ENCODE data around the gene MXRA7. TPM values are rescaled to one million over a fixed set of nuclear protein-coding genes. Genes with fewer than 3 reads are reported as not detected.

The MXRA7 gene
- total RNA-seq, 1 donor from 2014 or later: 187 TPM

- H3K36me3 Mint-ChIP-seq (ENCODE audit: unreplicated experiment): peaks cover 3% of the 10 kb centered on the region
- peaks cover 20% of the 10 kb centered on the region for H3K4me1 Mint-ChIP-seq (ENCODE audit: unreplicated experiment)
- DNase-seq (ENCODE audit: extremely low spot score, unreplicated experiment): no peak
- TF ChIP-seq CTCF (IDR thresholded peaks at IDR 0.05): no peak
- H3K9me3 Mint-ChIP-seq (ENCODE audit: unreplicated experiment): peaks cover 3% of the 10 kb centered on the region
- H3K4me3 Mint-ChIP-seq (ENCODE audit: unreplicated experiment): no peak overlapping the region
- H3K27me3 Mint-ChIP-seq (ENCODE audit: unreplicated experiment): peaks cover 7% of the 10 kb centered on the region
- no peak overlapping the region for H3K27ac Mint-ChIP-seq (ENCODE audit: unreplicated experiment)
Observed at GRCh38 chr17:76667786-76668453, 42.8 kb downstream of the MXRA7 start.

- no peak for DNase-seq (ENCODE audit: extremely low spot score, unreplicated experiment)
- no peak for TF ChIP-seq CTCF (IDR thresholded peaks at IDR 0.05)
- Mint-ChIP-seq H3K27me3 (ENCODE audit: unreplicated experiment) (peaks cover 7% of the 10 kb centered on the region), H3K4me1 (ENCODE audit: unreplicated experiment) (peaks cover 17% of the 10 kb centered on the region), H3K4me3 (ENCODE audit: unreplicated experiment) (no peak overlapping the region), H3K9me3 (ENCODE audit: unreplicated experiment) (peaks cover under 1% of the 10 kb centered on the region), H3K36me3 (ENCODE audit: unreplicated experiment) (peaks cover under 1% of the 10 kb centered on the region), H3K27ac (ENCODE audit: unreplicated experiment) (no peak overlapping the region)
Observed at GRCh38 chr17:76667491-76667755, 43.3 kb downstream of the MXRA7 start.

- no peak overlapping the region for H3K27ac Mint-ChIP-seq (ENCODE audit: unreplicated experiment)
- no peak for DNase-seq (ENCODE audit: extremely low spot score, unreplicated experiment)
- no peak for TF ChIP-seq CTCF (IDR thresholded peaks at IDR 0.05)
- no peak overlapping the region for H3K4me3 Mint-ChIP-seq (ENCODE audit: unreplicated experiment)
- peaks cover 22% of the 10 kb centered on the region for H3K27me3 Mint-ChIP-seq (ENCODE audit: unreplicated experiment)
- H3K36me3 Mint-ChIP-seq (ENCODE audit: unreplicated experiment): no peaks in the 10 kb centered on the region
- peaks cover 3% of the 10 kb centered on the region for H3K4me1 Mint-ChIP-seq (ENCODE audit: unreplicated experiment)
- no peaks in the 10 kb centered on the region for H3K9me3 Mint-ChIP-seq (ENCODE audit: unreplicated experiment)
Observed at GRCh38 chr17:76660656-76661042, 50.1 kb downstream of the MXRA7 start.

- DNase-seq (ENCODE audit: extremely low spot score, unreplicated experiment): no peak
- peaks cover 22% of the 10 kb centered on the region for H3K27me3 Mint-ChIP-seq (ENCODE audit: unreplicated experiment)
- TF ChIP-seq CTCF (IDR thresholded peaks at IDR 0.05): no peak
- H3K36me3 Mint-ChIP-seq (ENCODE audit: unreplicated experiment): no peaks in the 10 kb centered on the region
- no peak overlapping the region for H3K4me3 Mint-ChIP-seq (ENCODE audit: unreplicated experiment)
- no peaks in the 10 kb centered on the region for H3K9me3 Mint-ChIP-seq (ENCODE audit: unreplicated experiment)
- H3K27ac Mint-ChIP-seq (ENCODE audit: unreplicated experiment): no peak overlapping the region
- H3K4me1 Mint-ChIP-seq (ENCODE audit: unreplicated experiment): peaks cover 3% of the 10 kb centered on the region
Observed at GRCh38 chr17:76659928-76660655, 50.7 kb downstream of the MXRA7 start.

GRCh38 chr17:76658242-76658662 lies 52.5 kb downstream of the MXRA7 start:
- Mint-ChIP-seq H3K36me3 (ENCODE audit: unreplicated experiment) (no peaks in the 10 kb centered on the region), H3K27me3 (ENCODE audit: unreplicated experiment) (peaks cover 15% of the 10 kb centered on the region), H3K27ac (ENCODE audit: unreplicated experiment) (no peak overlapping the region), H3K4me3 (ENCODE audit: unreplicated experiment) (no peak overlapping the region), H3K9me3 (ENCODE audit: unreplicated experiment) (no peaks in the 10 kb centered on the region), H3K4me1 (ENCODE audit: unreplicated experiment) (peaks cover 3% of the 10 kb centered on the region)
- no peak for DNase-seq (ENCODE audit: extremely low spot score, unreplicated experiment)
- TF ChIP-seq CTCF (IDR thresholded peaks at IDR 0.05): no peak

Measured in osteocyte (in vitro differentiated cells).